Coronary artery (tissue), 2 donors: ENCODE data around the gene AKT1.
A peak's percentile ranks its signal among the peaks of the same experiment; 100 is the strongest.

ENCODE experiments used
- DNase-seq: peaks from one replicate; pipeline ENCODE4 v3.0.0-alpha.2; 2017; ENCODE audit warnings: low spot score
- H3K27ac ChIP-seq, 2 donors: fragments of 200-600 bp; sonication (generic); one replicate each; pipeline ENCODE4 v1.5.1; 2016 to 2019
- H3K4me3 ChIP-seq: fragments of 200-600 bp; sonication (generic); 2 replicates; pipeline ENCODE4 v1.5.1; 2016; ENCODE audit warnings: mild to moderate bottlenecking, moderate library complexity
- CTCF ChIP-seq: fragments of 200-600 bp; sonication (generic); IDR thresholded peaks from one replicate; pipeline ENCODE4 v1.5.1; 2019; ENCODE audit warnings: antibody characterized with exemption

AKT1 gene

GRCh38 chr14:104768437-104769323, 26.9 kb downstream of the AKT1 start:
- H3K27ac ChIP-seq: peak overlapping the region in 1 of 2 donors; percentile 58
- peak; percentile 97 for TF ChIP-seq CTCF
- no peak overlapping the region for H3K4me3 ChIP-seq
- DNase-seq: peak; percentile 89

- H3K27ac ChIP-seq: no peak overlapping the region
- no peak for DNase-seq
- TF ChIP-seq CTCF: no peak
- H3K4me3 ChIP-seq: no peak overlapping the region
Measured at GRCh38 chr14:104767634-104767918, 28.0 kb downstream of the AKT1 start.

- no peak for DNase-seq
- TF ChIP-seq CTCF: no peak
- Histone ChIP-seq H3K4me3 (no peak overlapping the region), H3K27ac (no peak overlapping the region)
Measured at GRCh38 chr14:104766863-104767633, 28.5 kb downstream of the AKT1 start.

GRCh38 chr14:104766256-104766862, 29.2 kb downstream of the AKT1 start:
- no peak for TF ChIP-seq CTCF
- no peak overlapping the region for H3K27ac ChIP-seq
- no peak for DNase-seq
- H3K4me3 ChIP-seq: no peak overlapping the region

- no peak for DNase-seq
- TF ChIP-seq CTCF: no peak
- Histone ChIP-seq H3K4me3 (no peak overlapping the region), H3K27ac (no peak overlapping the region)
Measured at GRCh38 chr14:104765517-104765916, 30.0 kb downstream of the AKT1 start.

- TF ChIP-seq CTCF: no peak
- H3K4me3 ChIP-seq: no peak overlapping the region
- no peak overlapping the region for H3K27ac ChIP-seq
- no peak for DNase-seq
Measured at GRCh38 chr14:104758981-104759969, 36.3 kb downstream of the AKT1 start.
